Measurements from ENCODE around the gene PIGU. TPM values are rescaled to one million over a fixed set of nuclear protein-coding genes. Genes with fewer than 3 reads are reported as not detected.
"Not testable (repeated sequence)": the region's sequence is repeated elsewhere in the genome, so short reads cannot be mapped to it uniquely, and the experiment has no call there.

The PIGU gene
- total RNA-seq, 1 experiment from 2014 or later: 25.0 TPM

GRCh38 chr20:34515484-34516246 lies 161.2 kb downstream of the PIGU start:
- peak in 1 of 2 experiments; percentile 49 for DNase-seq
- H3K27ac ChIP-seq: peak overlapping the region; percentile 69
- peaks cover 9% of the 10 kb centered on the region for H3K4me1 ChIP-seq (replicated peaks; ENCODE audit: insufficient read depth)
- TF ChIP-seq EZH2 (IDR thresholded peaks at IDR 0.05; ENCODE audit: low read depth): no peak
- TF ChIP-seq, protein P1, sequence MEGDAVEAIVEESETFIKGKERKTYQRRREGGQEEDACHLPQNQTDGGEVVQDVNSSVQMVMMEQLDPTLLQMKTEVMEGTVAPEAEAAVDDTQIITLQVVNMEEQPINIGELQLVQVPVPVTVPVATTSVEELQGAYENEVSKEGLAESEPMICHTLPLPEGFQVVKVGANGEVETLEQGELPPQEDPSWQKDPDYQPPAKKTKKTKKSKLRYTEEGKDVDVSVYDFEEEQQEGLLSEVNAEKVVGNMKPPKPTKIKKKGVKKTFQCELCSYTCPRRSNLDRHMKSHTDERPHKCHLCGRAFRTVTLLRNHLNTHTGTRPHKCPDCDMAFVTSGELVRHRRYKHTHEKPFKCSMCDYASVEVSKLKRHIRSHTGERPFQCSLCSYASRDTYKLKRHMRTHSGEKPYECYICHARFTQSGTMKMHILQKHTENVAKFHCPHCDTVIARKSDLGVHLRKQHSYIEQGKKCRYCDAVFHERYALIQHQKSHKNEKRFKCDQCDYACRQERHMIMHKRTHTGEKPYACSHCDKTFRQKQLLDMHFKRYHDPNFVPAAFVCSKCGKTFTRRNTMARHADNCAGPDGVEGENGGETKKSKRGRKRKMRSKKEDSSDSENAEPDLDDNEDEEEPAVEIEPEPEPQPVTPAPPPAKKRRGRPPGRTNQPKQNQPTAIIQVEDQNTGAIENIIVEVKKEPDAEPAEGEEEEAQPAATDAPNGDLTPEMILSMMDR (conservative IDR thresholded peaks at IDR 0.05): no peak
- no peaks in the 10 kb centered on the region for H3K9me2 ChIP-seq (ENCODE audit: insufficient read depth)
- peak overlapping the region; percentile 73; the same call in 1 of the 2 replicates for H2AFZ ChIP-seq
- peaks cover 31% of the 10 kb centered on the region for H3K79me2 ChIP-seq (ENCODE audit: low read depth)
- no peaks in the 10 kb centered on the region for H3K9me3 ChIP-seq (ENCODE audit: insufficient read depth, low read depth)
- no peaks in the 10 kb centered on the region for H3K27me3 ChIP-seq (ENCODE audit: insufficient read depth, low read depth)
- peak overlapping the region; percentile 95 for H3K4me3 ChIP-seq
- H4K20me1 ChIP-seq (ENCODE audit: insufficient read depth): no peaks in the 10 kb centered on the region
- H3K36me3 ChIP-seq (ENCODE audit: low read depth): peaks cover 12% of the 10 kb centered on the region; the same call in 1 of the 2 replicates
- ChIA-PET POLR2A (ENCODE audit: unreplicated experiment) (interaction anchor here (0.5 to 1.0 kb wide), 9 partner anchors 43 to 369 kb away, joined by 3 to 13 read pairs (median 4); partner anchors contain the start of gene ITCH), CTCF (no interaction called here)
- intact Hi-C loops (cut with micrococcal nuclease; ENCODE audit: unreplicated experiment): loop anchor here (1.0 kb wide), 1 partner anchor 11 kb away; no protein-coding TSS in a partner anchor
- peak overlapping the region; percentile 77 for H3K4me2 ChIP-seq
- BruUV-seq (replicated peaks): TSS peak; percentile 75
- H3F3A ChIP-seq (ENCODE audit: insufficient read depth, low read depth): peaks cover 55% of the 10 kb centered on the region

GRCh38 chr20:34514897-34515483 lies 161.9 kb downstream of the PIGU start:
- H3K4me1 ChIP-seq (replicated peaks; ENCODE audit: insufficient read depth): peaks cover 9% of the 10 kb centered on the region
- POLR2A ChIA-PET (ENCODE audit: unreplicated experiment): interaction anchor here (0.6 to 1.0 kb wide), 5 partner anchors 51 to 369 kb away, joined by 3 to 13 read pairs (median 8); partner anchors contain the start of gene ITCH
- DNase-seq: no peak
- H3K79me2 ChIP-seq (ENCODE audit: low read depth): peaks cover 28% of the 10 kb centered on the region
- no TSS peak for BruUV-seq (replicated peaks)
- peaks cover 11% of the 10 kb centered on the region; the same call in 1 of the 2 replicates for H3K36me3 ChIP-seq (ENCODE audit: low read depth)
- peaks cover 62% of the 10 kb centered on the region for H3F3A ChIP-seq (ENCODE audit: insufficient read depth, low read depth)
- no peak overlapping the region for H3K4me3 ChIP-seq
- no peaks in the 10 kb centered on the region for H3K9me2 ChIP-seq (ENCODE audit: insufficient read depth)
- no peaks in the 10 kb centered on the region for H3K27me3 ChIP-seq (ENCODE audit: insufficient read depth, low read depth)
- CTCF ChIA-PET: no interaction called here
- no peak overlapping the region for H2AFZ ChIP-seq
- H3K9me3 ChIP-seq (ENCODE audit: insufficient read depth, low read depth): no peaks in the 10 kb centered on the region
- no peaks in the 10 kb centered on the region for H4K20me1 ChIP-seq (ENCODE audit: insufficient read depth)
- intact Hi-C loops (cut with micrococcal nuclease; ENCODE audit: unreplicated experiment): no loop called here
- no peak overlapping the region for H3K27ac ChIP-seq
- TF ChIP-seq, protein P1 (conservative IDR thresholded peaks at IDR 0.05): no peak
- no peak for TF ChIP-seq EZH2 (IDR thresholded peaks at IDR 0.05; ENCODE audit: low read depth)
- no peak overlapping the region for H3K4me2 ChIP-seq

DNA sequence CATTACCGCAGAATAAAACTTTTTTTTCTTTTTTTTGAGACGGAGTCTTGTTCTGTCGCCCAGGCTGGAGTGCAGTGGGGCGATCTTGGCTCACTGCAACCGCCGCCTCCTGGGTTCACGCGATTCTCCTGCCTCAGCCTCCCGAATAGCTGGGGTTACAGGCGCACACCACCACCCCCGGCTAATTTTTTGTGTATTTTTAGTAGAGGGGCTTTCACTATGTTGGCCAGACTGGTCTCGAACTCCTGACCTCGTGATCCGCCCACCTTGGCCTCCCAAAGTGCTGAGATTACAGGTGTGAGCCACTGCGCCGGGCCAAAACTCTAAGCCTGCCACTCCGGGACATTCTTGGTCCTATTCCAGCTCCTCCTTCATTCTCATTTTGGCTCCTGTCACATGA lies 162.9 kb downstream of the PIGU start:
- peaks cover 72% of the 10 kb centered on the region for H3F3A ChIP-seq (ENCODE audit: insufficient read depth, low read depth)
- H3K4me1 ChIP-seq (replicated peaks; ENCODE audit: insufficient read depth); H4K20me1 ChIP-seq (ENCODE audit: insufficient read depth); H3K4me3 ChIP-seq; BruUV-seq (replicated peaks); intact Hi-C loops (cut with micrococcal nuclease; ENCODE audit: unreplicated experiment); H3K27ac ChIP-seq; H3K27me3 ChIP-seq (ENCODE audit: insufficient read depth, low read depth); H2AFZ ChIP-seq; H3K4me2 ChIP-seq; DNase-seq; H3K9me3 ChIP-seq (ENCODE audit: insufficient read depth, low read depth); H3K9me2 ChIP-seq (ENCODE audit: insufficient read depth): not testable (repeated sequence)
- H3K79me2 ChIP-seq (ENCODE audit: low read depth): peaks cover 25% of the 10 kb centered on the region
- ChIA-PET CTCF (interaction anchor here (0.6 kb wide), 1 partner anchor 581 kb away, joined by 3 read pairs; no protein-coding TSS in a partner anchor), POLR2A (ENCODE audit: unreplicated experiment) (interaction anchor here (0.6 kb wide), 1 partner anchor 132 kb away, joined by 10 read pairs; no protein-coding TSS in a partner anchor)
- H3K36me3 ChIP-seq (ENCODE audit: low read depth): peaks cover 11% of the 10 kb centered on the region
